PC-9 (cell line): ENCODE data around the gene CFAP61. TPM values are rescaled to one million over a fixed set of nuclear protein-coding genes. Genes with fewer than 3 reads are reported as not detected.

Experiments used
- BruUV-seq: library from RNA; stranded (reverse); fragments of 400-500 nt; replicated peaks from 2 replicates; lab custom pipeline; 2021; lab: Mats Ljungman, UMichigan
- CTCF ChIA-PET: fragments of 300-600 bp; sonication (Branson Sonifier 250); formaldehyde crosslinking; loops from one replicate; lab custom pipeline; 2022; ENCODE audit warnings: antibody characterized with exemption; lab: Charles Lee
- POLR2A ChIA-PET: fragments of 300-600 bp; sonication (Branson Sonifier 250); formaldehyde crosslinking; loops from one replicate; lab custom pipeline; 2022; ENCODE audit warnings: antibody characterized with exemption; ENCODE audit not compliant: unreplicated experiment; lab: Charles Lee
- DNase-seq, 2 experiments: peaks; one replicate each; pipeline versions ENCODE4 v3.0.0 to v3.0.0-alpha.2; 2015 to 2022; ENCODE audit warnings: mixed read lengths in 1 of 2
- H2AFZ ChIP-seq: fragments of 200-600 bp; sonication (generic); 2 replicates; pipeline ENCODE4 v1.8.1; 2017; ENCODE audit warnings: antibody characterized with exemption
- H3F3A ChIP-seq: fragments of 200-600 bp; sonication (generic); 2 replicates; pipeline ENCODE4 v1.8.1; 2017; ENCODE audit warnings: antibody characterized with exemption, mild to moderate bottlenecking, low read depth; ENCODE audit not compliant: insufficient read depth
- H3K27ac ChIP-seq: fragments of 200-600 bp; sonication (generic); 2 replicates; pipeline ENCODE4 v1.6.1; 2016; ENCODE audit warnings: mixed run types
- H3K27me3 ChIP-seq: fragments of 200-600 bp; sonication (generic); 2 replicates; pipeline ENCODE4 v1.6.1; 2016; ENCODE audit warnings: low read depth, mixed run types; ENCODE audit not compliant: insufficient read depth
- H3K36me3 ChIP-seq: fragments of 200-600 bp; sonication (generic); 2 replicates; pipeline ENCODE4 v1.6.1; 2016; ENCODE audit warnings: low read depth, mixed run types
- H3K4me1 ChIP-seq: fragments of 200-600 bp; sonication (generic); replicated peaks from 2 replicates; pipeline ENCODE4 v1.6.1; 2016; ENCODE audit warnings: mixed run types; ENCODE audit not compliant: insufficient read depth
- H3K4me2 ChIP-seq: fragments of 200-600 bp; sonication (generic); 2 replicates; pipeline ENCODE4 v1.6.1; 2017; ENCODE audit warnings: mixed run types
- H3K4me3 ChIP-seq: fragments of 200-600 bp; sonication (generic); 2 replicates; pipeline ENCODE4 v1.6.1; 2016; ENCODE audit warnings: mixed run types
- H3K79me2 ChIP-seq: fragments of 200-600 bp; sonication (generic); 2 replicates; pipeline ENCODE4 v1.6.1; 2017; ENCODE audit warnings: low read depth, mixed run types
- H3K9me2 ChIP-seq: fragments of 200-600 bp; sonication (generic); 2 replicates; pipeline ENCODE4 v1.8.1; 2017; ENCODE audit warnings: mild to moderate bottlenecking; ENCODE audit not compliant: insufficient read depth
- H3K9me3 ChIP-seq: fragments of 200-600 bp; sonication (generic); 2 replicates; pipeline ENCODE4 v1.8.1; 2016; ENCODE audit warnings: low read depth; ENCODE audit not compliant: insufficient read depth
- H4K20me1 ChIP-seq: fragments of 200-600 bp; sonication (generic); 2 replicates; pipeline ENCODE4 v1.8.1; 2017; ENCODE audit not compliant: insufficient read depth
- CTCF ChIP-seq: fragments of 200-600 bp; sonication (generic); conservative IDR thresholded peaks from 2 replicates; pipeline ENCODE4 v1.6.1; 2017; ENCODE audit warnings: mixed run types, antibody characterized with exemption, mild to moderate bottlenecking, moderate library complexity
- EZH2 ChIP-seq: fragments of 200-600 bp; sonication (generic); IDR thresholded peaks from 2 replicates; pipeline ENCODE4 v1.8.0; 2017; ENCODE audit warnings: antibody characterized with exemption, low read depth
- intact Hi-C: fragments of 100-400 bp; cut with micrococcal nuclease; formaldehyde crosslinking; loops from one replicate; pipeline ENCODE4 v1.10.0; 2022; ENCODE audit not compliant: unreplicated experiment
- total RNA-seq: library from RNA; stranded (reverse); gene quantifications from 2 replicates; pipeline ENCODE4 v1.2.3, GENCODE V29; 2021

Gene CFAP61
- total RNA-seq, 1 experiment from 2014 or later = 2.6 TPM

- Histone ChIP-seq H3F3A (no peaks in the 10 kb centered on the region), H3K4me1 (no peaks in the 10 kb centered on the region), H3K4me3 (no peak overlapping the region), H3K27me3 (no peaks in the 10 kb centered on the region), H3K9me2 (no peaks in the 10 kb centered on the region), H3K79me2 (no peaks in the 10 kb centered on the region), H3K9me3 (no peaks in the 10 kb centered on the region), H2AFZ (no peak overlapping the region), H3K36me3 (no peaks in the 10 kb centered on the region), H3K4me2 (no peak overlapping the region), H4K20me1 (no peaks in the 10 kb centered on the region), H3K27ac (no peak overlapping the region)
- no peak for DNase-seq
- no TSS peak for BruUV-seq
- POLR2A ChIA-PET = no interaction called here
- TF ChIP-seq EZH2 = no peak
- TF ChIP-seq CTCF = no peak
- intact Hi-C loops = no loop called here
- CTCF ChIA-PET = no interaction called here
Measured at GRCh38 chr20:20188647-20189046, 136.3 kb downstream of the CFAP61 start.

GRCh38 chr20:20192366-20192765 lies 140.0 kb downstream of the CFAP61 start:
- Histone ChIP-seq H2AFZ (no peak overlapping the region), H4K20me1 (no peaks in the 10 kb centered on the region), H3K27me3 (peaks cover 31% of the 10 kb centered on the region), H3K9me2 (no peaks in the 10 kb centered on the region), H3K27ac (no peak overlapping the region), H3K4me1 (no peaks in the 10 kb centered on the region), H3K79me2 (no peaks in the 10 kb centered on the region), H3K4me3 (no peak overlapping the region), H3K4me2 (no peak overlapping the region), H3F3A (no peaks in the 10 kb centered on the region), H3K36me3 (no peaks in the 10 kb centered on the region), H3K9me3 (no peaks in the 10 kb centered on the region)
- TF ChIP-seq EZH2 (no peak), CTCF (no peak)
- intact Hi-C loops = no loop called here
- POLR2A ChIA-PET = no interaction called here
- BruUV-seq = no TSS peak
- DNase-seq = no peak
- CTCF ChIA-PET = no interaction called here

GRCh38 chr20:20195021-20195705 lies 142.8 kb downstream of the CFAP61 start:
- Histone ChIP-seq H4K20me1 (no peaks in the 10 kb centered on the region), H3K79me2 (no peaks in the 10 kb centered on the region), H3K4me3 (no peak overlapping the region), H3K4me1 (no peaks in the 10 kb centered on the region), H2AFZ (no peak overlapping the region), H3K36me3 (no peaks in the 10 kb centered on the region), H3K9me2 (no peaks in the 10 kb centered on the region), H3K4me2 (no peak overlapping the region), H3K27ac (no peak overlapping the region), H3F3A (no peaks in the 10 kb centered on the region), H3K9me3 (no peaks in the 10 kb centered on the region), H3K27me3 (peaks cover 59% of the 10 kb centered on the region)
- no TSS peak for BruUV-seq
- intact Hi-C loops = no loop called here
- DNase-seq = no peak
- TF ChIP-seq CTCF (no peak), EZH2 (no peak)
- ChIA-PET CTCF (no interaction called here), POLR2A (no interaction called here)
